G401 (cell line): Measurements from ENCODE around the gene MMP13. TPM values are rescaled to one million over a fixed set of nuclear protein-coding genes. Genes with fewer than 3 reads are reported as not detected.
"Not testable (repeated sequence)": the region's sequence is repeated elsewhere in the genome, so short reads cannot be mapped to it uniquely, and the experiment has no call there.

Experiments
- DNase-seq: peaks from one replicate; pipeline ENCODE4 v3.0.0-alpha.2; 2015; ENCODE audit warnings: low spot score
- in situ Hi-C: cut with HindIII; loops from 2 replicates; pipeline ENCODE4 v1.10.0; 2016; ENCODE audit warnings: low sequenced_read_pairs, mixed read lengths
- total RNA-seq: library from RNA; depleted of rRNA; stranded (reverse); fragments of >200 nt; shearing (Covaris generic); gene quantifications from 2 replicates; pipeline ENCODE4 v1.2.3, GENCODE V29; 2014; rRNA removed

Gene MMP13
- total RNA-seq, 1 experiment from 2014 or later = not detected

GRCh38 chr11:102914238-102915043, 41.1 kb downstream of the MMP13 start:
- DNase-seq = peak; percentile 19
- in situ Hi-C loops = no loop called here

DNA sequence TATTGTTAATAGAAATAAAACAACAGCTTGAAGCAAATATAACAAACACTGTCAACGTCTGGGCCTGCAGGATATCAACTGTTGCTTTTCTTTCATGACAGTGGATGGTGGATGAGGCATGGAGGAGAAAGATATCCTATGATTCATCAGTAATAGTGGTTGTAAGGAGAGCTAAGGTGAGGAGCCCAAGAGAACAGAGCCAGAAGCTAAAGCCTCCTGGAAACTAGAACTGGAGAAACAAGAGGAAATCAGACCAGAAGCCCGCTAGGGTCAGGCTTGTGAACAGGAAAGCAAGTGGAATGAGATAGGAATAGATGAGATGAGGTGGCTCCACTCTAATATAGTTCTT, 43.1 kb downstream of the MMP13 start:
- in situ Hi-C loops = no loop called here
- no peak for DNase-seq

DNA sequence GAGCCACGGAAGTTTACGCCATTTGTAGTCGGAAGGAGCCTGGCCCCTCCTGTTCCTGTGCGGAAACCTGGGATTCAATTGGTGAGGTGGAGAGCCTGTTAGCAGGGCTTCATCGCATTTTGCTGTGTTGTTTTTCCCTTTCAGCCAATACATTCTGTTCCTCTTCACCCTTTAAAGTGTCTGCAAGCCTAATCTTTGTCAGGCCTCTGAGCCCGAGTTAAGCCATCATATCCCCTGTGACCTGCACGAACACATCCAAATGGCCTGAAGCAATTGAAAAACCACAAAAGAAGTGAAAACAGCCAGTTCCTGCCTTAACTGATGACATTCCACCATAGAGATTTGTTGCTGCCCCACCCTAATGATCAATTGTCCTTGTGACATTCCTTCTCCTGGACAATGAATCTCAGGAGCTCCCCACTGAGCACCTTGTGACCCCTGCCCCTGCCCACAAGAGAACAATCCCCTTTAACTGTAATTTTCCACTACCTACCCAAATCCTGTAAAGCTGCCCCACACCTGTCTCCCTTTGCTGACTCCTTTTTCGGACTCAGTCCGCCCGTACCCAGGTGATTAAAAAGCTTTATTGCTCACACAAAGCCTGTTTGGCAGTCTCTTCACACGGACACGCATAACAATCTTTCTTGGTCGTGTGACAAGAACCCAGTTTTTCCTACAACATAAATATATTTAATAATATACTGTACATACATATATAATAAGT, 43.6 kb downstream of the MMP13 start:
- DNase-seq = no peak
- in situ Hi-C loops = no loop called here

- DNase-seq, in situ Hi-C loops: not testable (repeated sequence)
These were observed 49.7 kb downstream of the MMP13 start for GRCh38 chr11:102905848-102906247.

DNA sequence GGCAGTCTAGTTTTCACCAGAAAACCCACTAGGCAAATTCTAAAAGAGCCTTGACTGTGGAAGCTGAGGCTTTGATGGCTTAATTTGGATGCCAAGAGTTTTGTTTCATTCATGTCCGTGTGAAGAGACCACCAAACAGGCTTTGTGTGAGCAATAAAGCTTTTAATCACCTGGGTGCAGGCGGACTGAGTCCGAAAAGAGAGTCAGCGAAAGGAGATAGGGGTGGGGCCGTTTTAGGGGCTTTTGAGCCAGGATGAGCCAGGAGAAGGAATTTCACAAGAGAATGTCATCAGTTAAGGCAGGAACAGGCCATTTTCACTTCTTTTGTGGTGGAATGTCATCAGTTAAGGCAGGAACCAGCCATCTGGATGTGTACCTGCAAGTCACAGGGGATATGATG, 51.6 kb downstream of the MMP13 start:
- DNase-seq, in situ Hi-C loops: not testable (repeated sequence)

DNA sequence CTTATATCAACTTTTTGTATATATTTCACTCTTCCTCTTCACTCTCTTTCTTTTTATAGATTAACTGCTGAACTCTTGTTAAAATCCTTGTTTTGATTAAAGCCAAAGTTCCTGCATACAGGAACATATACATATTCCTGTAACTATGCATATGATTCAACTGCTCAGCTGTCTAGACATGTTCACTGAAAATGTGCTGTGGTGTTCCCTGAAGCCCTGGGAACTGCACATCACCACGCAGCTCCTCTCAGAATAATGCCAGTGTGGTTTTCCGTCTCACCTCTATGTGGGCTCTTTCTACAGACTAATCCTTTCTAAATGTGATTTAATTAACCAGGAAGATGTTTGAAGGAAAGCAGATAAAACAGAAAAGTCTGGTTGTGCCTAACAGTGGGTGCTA, 55.2 kb downstream of the MMP13 start:
- in situ Hi-C loops = no loop called here
- no peak for DNase-seq

Other genes with a start within 250 kb of the MMP13 start
- not detected in 2 replicates for gene MMP27, start 250.0 kb downstream of the MMP13 start, total RNA-seq
- gene MMP8, start 230.8 kb downstream of the MMP13 start, total RNA-seq = 0.03 TPM in 1 of 2 replicates, not detected in the other
- 42.3 and 45.3 TPM in 2 replicates for gene MMP10, start 175.1 kb downstream of the MMP13 start, total RNA-seq
- 17.7 and 21.5 TPM in 2 replicates for gene MMP1, start 157.6 kb downstream of the MMP13 start, total RNA-seq
- not detected in 2 replicates for gene MMP3, start 112.1 kb downstream of the MMP13 start, total RNA-seq
- gene MMP12, start 80.8 kb downstream of the MMP13 start, total RNA-seq = not detected in 2 replicates
- 114 and 136 TPM in 2 replicates for gene DCUN1D5, start 136.4 kb upstream of the MMP13 start, total RNA-seq
- gene DYNC2H1, start 153.7 kb upstream of the MMP13 start, total RNA-seq = 19.5 and 47.8 TPM in 2 replicates